ENCODE data around the gene CYB5R2.

CYB5R2 gene

GRCh38 chr11:7672960-7673723, at the start of gene CYB5R2:
Gene CYB5R2 (minus strand): TSS chr11:7673500. CDS start chr11:7672825, 675 bp downstream.
- DNase-seq: no peak

- DNase-seq: no peak
Measured at GRCh38 chr11:7714786-7715185, 41.5 kb upstream of the CYB5R2 start.

- DNase-seq: no peak
Measured at GRCh38 chr11:7706377-7706776, 33.1 kb upstream of the CYB5R2 start, which contains the start of gene OVCH2. Gene OVCH2 (minus strand): TSS chr11:7706477. CDS start chr11:7706394, 83 bp downstream.

- no peak for DNase-seq
Measured at GRCh38 chr11:7703740-7704139, 30.4 kb upstream of the CYB5R2 start.

- no peak for DNase-seq
Measured at GRCh38 chr11:7696424-7696823, 23.1 kb upstream of the CYB5R2 start.

- no peak for DNase-seq
Measured at GRCh38 chr11:7694235-7694634, 20.9 kb upstream of the CYB5R2 start.

GRCh38 chr11:7692426-7692825, 19.1 kb upstream of the CYB5R2 start:
- no peak for DNase-seq

GRCh38 chr11:7691759-7692350, 18.6 kb upstream of the CYB5R2 start:
- no peak for DNase-seq

- DNase-seq: no peak
Measured at GRCh38 chr11:7690648-7691047, 17.3 kb upstream of the CYB5R2 start.

- DNase-seq: no peak
Measured at GRCh38 chr11:7689239-7689638, 15.9 kb upstream of the CYB5R2 start.

- DNase-seq: peak; percentile 56
Measured at GRCh38 chr11:7688238-7688826, 15.0 kb upstream of the CYB5R2 start.

- no peak for DNase-seq
Measured at GRCh38 chr11:7687386-7687785, 14.1 kb upstream of the CYB5R2 start.

- DNase-seq: no peak
Measured at GRCh38 chr11:7686761-7687160, 13.5 kb upstream of the CYB5R2 start.

- DNase-seq: no peak
Measured at GRCh38 chr11:7683571-7683970, 10.3 kb upstream of the CYB5R2 start.

- no peak for DNase-seq
Measured at GRCh38 chr11:7677796-7678201, 4.5 kb upstream of the CYB5R2 start.

GRCh38 chr11:7677071-7677470, 3.8 kb upstream of the CYB5R2 start:
- no peak for DNase-seq

- DNase-seq: no peak
Measured at GRCh38 chr11:7675631-7676030, 2.3 kb upstream of the CYB5R2 start.

GRCh38 chr11:7673724-7674434, 579 bp upstream of the CYB5R2 start:
- DNase-seq: peak; percentile 39

- no peak for DNase-seq
Measured at GRCh38 chr11:7672276-7672959, 882 bp downstream of the CYB5R2 start.

GRCh38 chr11:7671347-7672215, 1.7 kb downstream of the CYB5R2 start:
- no peak for DNase-seq

- no peak for DNase-seq
Measured at GRCh38 chr11:7670641-7671040, 2.7 kb downstream of the CYB5R2 start.

GRCh38 chr11:7668911-7669310, 4.4 kb downstream of the CYB5R2 start:
- DNase-seq: no peak

Data from NCI-H1105 treated with DMSO at 0.1 percent for 48 hours (cell line).